HT1080 (cell line): ENCODE data around the gene PRRC2A. TPM values are rescaled to one million over a fixed set of nuclear protein-coding genes. Genes with fewer than 3 reads are reported as not detected.
A peak's percentile ranks its signal among the peaks of the same experiment; 100 is the strongest.

Experiments used
- DNase-seq: peaks from one replicate; pipeline ENCODE4 v3.0.0-alpha.2; 2015; ENCODE audit warnings: low read depth
- small RNA-seq: library from RNA; depleted of rRNA; stranded (forward); fragments of <200 nt; gene quantifications from one replicate; pipeline ENCODE3, GENCODE V24; 2014
- total RNA-seq: library from RNA; depleted of rRNA; stranded (reverse); fragments of >200 nt; shearing (Covaris generic); gene quantifications from 2 replicates; pipeline ENCODE4 v1.2.3, GENCODE V29; 2014; rRNA removed

Gene PRRC2A
- total RNA-seq, 1 experiment from 2014 or later = 115 TPM

GRCh38 chr6:31664790-31665500 lies 44.4 kb downstream of the PRRC2A start, which contains the start of gene GPANK1:
Gene GPANK1 (minus strand): TSS chr6:31664997. CDS start chr6:31664478, 519 bp downstream.
- peak; percentile 92 for DNase-seq

- DNase-seq = peak; percentile 98
Measured at GRCh38 chr6:31665501-31666336, 45.2 kb downstream of the PRRC2A start, which contains the start of gene CSNK2B. Gene CSNK2B (plus strand): TSS chr6:31666080. CDS start chr6:31666832, 752 bp downstream.

DNA sequence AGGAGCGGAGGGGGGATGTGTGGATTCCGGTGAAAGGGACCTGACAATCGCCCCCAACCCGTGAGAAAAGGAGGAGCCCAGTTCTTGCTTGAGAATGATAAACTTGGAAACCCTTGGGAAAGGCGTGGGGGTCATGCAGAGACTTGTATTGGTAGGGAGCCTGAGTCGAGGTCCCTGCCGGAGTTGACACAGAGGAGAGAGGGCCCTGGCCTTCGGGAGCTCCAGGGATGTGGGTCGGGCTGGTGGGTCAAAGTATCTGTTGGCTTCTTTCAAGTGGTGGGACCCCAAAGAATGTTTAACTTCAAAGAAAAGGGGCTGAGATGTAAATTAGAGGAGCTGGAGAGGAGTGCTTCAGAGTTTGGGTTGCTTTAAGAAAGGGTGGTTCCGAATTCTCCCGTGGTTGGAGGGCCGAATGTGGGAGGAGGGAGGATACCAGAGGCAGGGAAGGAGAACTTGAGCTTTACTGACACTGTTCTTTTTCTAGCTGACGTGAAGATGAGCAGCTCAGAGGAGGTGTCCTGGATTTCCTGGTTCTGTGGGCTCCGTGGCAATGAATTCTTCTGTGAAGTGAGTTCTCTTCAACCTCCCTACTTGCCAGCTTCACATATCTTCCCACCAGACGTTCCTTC lies 45.9 kb downstream of the PRRC2A start:
- no peak for DNase-seq

- no peak for DNase-seq
Measured at GRCh38 chr6:31669676-31670075, 49.2 kb downstream of the PRRC2A start, which contains the start of gene LY6G5B. Gene LY6G5B (plus strand): TSS chr6:31669976. CDS start chr6:31670951, 975 bp downstream.

DNA sequence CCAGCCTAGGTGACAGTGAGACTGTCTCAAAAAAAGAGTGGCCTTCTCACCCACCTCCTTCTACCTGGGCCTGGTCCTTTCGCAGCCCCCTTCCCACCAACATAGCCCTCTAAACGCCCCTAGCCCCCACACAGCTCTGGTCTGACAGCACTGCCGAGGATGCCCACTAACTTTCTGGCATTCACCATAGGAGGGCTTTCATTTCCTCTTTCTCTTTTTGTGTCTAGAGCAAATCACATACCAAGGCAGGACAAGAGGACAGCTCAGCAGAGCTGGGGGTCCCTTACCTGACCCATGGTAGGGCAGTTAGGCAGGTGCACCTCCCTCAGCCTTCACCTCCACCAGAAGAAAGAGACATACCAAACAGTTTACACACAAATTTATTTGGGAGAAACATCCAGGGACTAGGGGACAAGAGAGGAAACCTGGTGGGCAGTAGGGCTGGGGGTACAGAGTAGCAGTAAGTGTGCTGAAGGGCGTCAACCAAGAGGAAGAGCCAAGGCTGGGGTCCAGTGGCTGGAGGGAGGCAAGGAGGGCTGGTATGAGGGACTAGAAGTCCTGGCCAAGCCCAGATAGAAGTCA lies 55.9 kb downstream of the PRRC2A start:
- no peak for DNase-seq

- DNase-seq = no peak
Measured at GRCh38 chr6:31676904-31677303, 56.4 kb downstream of the PRRC2A start.

- DNase-seq = no peak
Measured at GRCh38 chr6:31677955-31678354, 57.4 kb downstream of the PRRC2A start.

DNA sequence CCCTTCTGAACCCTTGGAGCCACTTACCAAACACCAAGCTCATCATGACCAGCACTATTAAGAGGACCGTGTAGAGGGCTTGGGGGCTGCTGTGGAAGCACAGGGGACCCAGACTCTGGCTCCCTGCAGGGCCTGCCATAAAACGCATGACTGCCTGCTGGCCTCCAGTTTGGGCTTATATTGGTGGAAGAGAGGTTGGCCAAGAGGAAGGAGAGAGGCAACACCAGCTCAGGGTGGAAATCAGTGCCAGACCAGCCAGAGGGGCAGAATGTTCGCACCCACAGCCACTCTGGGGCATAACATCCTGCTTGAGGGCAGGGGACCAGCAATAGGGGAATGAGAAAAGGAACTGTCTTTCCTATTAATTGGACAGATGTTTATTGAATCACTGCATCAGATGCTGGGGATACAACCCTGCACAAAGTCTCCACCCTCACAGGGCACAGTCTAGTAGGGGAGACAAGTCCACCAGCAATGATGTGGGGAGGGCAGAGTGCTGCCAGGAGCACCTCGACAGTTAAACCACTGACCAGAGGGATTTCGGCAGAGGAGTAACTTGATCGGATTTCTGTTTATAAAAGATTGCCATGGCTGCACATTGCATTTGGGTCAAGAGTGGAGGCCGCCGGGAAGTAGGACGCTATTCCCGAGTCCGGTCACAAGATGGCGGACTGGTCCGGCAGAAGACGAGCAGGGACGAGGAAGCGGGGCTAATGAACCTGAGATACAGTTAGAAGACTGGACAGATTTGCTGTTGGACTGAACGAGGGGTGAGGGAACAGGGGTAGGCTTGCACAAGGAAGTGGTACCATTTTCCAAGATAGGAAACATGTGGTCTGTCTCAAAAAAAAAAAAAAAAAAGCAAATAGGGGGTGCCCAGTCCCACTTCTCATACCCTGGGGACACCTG lies 60.0 kb downstream of the PRRC2A start, which contains the start of gene LY6G5C:
Gene LY6G5C (minus strand): TSS at position 842 of the 909 bp plus-strand sequence. CDS start 694 bp downstream, at position 148.
- DNase-seq = peak; percentile 83

GRCh38 chr6:31681135-31681671 lies 60.7 kb downstream of the PRRC2A start:
- DNase-seq = no peak

- no peak for DNase-seq
Measured at GRCh38 chr6:31683591-31683990, 63.1 kb downstream of the PRRC2A start.

GRCh38 chr6:31686483-31686882 lies 66.0 kb downstream of the PRRC2A start:
- no peak for DNase-seq

DNA sequence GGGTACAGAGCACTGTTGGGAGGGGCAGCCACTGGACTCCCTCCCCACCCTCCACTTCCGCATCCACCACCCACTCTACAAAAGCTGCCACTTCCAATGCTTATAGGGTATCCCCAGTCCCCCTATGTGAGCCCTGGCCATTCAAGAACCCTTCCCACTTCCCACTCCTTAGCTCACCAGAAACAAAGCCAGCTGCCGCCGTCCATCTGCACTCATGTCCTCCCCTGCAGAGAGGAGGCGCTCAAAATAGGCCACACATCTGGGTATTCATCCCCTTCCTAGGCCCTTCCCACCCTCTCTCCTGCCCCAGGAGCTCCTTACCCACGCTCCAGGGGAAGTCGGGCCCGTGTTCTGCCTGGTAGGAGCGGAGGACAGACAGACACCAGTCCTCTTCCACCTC lies 66.8 kb downstream of the PRRC2A start:
- no peak for DNase-seq

Small RNAs within 50 kb of the gene (small RNA-seq; reads per million reads assigned to genes)
- gene MIR6832 (not detected), gene RF00019 (not detected), gene SNORA38 (25.5 reads per million, percentile 93 among the genes with 10 or more reads in this experiment), gene UQCRHP1 (not detected)

Other genes starting within 250 kb of the PRRC2A start
- 24.9 and 25.6 TPM in 2 replicates for gene MICA, start 217.1 kb upstream of the PRRC2A start, total RNA-seq
- not detected in 2 replicates for gene MICB, start 122.6 kb upstream of the PRRC2A start, total RNA-seq
- not detected in 2 replicates for gene MCCD1, start 91.8 kb upstream of the PRRC2A start, total RNA-seq
- 856 and 950 TPM in 2 replicates for gene DDX39B, start 78.7 kb upstream of the PRRC2A start, total RNA-seq
- gene ATP6V1G2, start 74.1 kb upstream of the PRRC2A start, total RNA-seq = 2.1 TPM in 2 replicates
- gene NFKBIL1, start 73.1 kb upstream of the PRRC2A start, total RNA-seq = 21.2 and 21.9 TPM in 2 replicates
- gene LTA, start 48.4 kb upstream of the PRRC2A start, total RNA-seq = not detected in 2 replicates
- gene TNF, start 45.1 kb upstream of the PRRC2A start, total RNA-seq = not detected in 2 replicates
- gene LTB, start 38.3 kb upstream of the PRRC2A start, total RNA-seq = not detected in 2 replicates
- gene LST1, start 34.4 kb upstream of the PRRC2A start, total RNA-seq = not detected in 2 replicates
- gene NCR3, start 27.7 kb upstream of the PRRC2A start, total RNA-seq = not detected in 2 replicates
- not detected in 2 replicates for gene AIF1, start 5.5 kb upstream of the PRRC2A start, total RNA-seq
- 196 and 211 TPM in 2 replicates for gene BAG6, start 31.9 kb downstream of the PRRC2A start, total RNA-seq
- gene APOM, start 35.2 kb downstream of the PRRC2A start, total RNA-seq = 1.8 and 2.5 TPM in 2 replicates
- gene C6orf47, start 40.1 kb downstream of the PRRC2A start, total RNA-seq = 21.8 and 22.8 TPM in 2 replicates
- gene GPANK1, start 44.3 kb downstream of the PRRC2A start, total RNA-seq = 37.5 and 38.5 TPM in 2 replicates
- 272 and 357 TPM in 2 replicates for gene CSNK2B, start 45.4 kb downstream of the PRRC2A start, total RNA-seq
- gene LY6G5B, start 49.3 kb downstream of the PRRC2A start, total RNA-seq = 0.88 and 2.6 TPM in 2 replicates
- 0.47 and 3.6 TPM in 2 replicates for gene LY6G5C, start 60.4 kb downstream of the PRRC2A start, total RNA-seq
- gene ABHD16A, start 82.6 kb downstream of the PRRC2A start, total RNA-seq = 21.6 and 26.5 TPM in 2 replicates
- gene LY6G6F, start 86.2 kb downstream of the PRRC2A start, total RNA-seq = not detected in 2 replicates
- not detected in 2 replicates for gene LY6G6D, start 94.6 kb downstream of the PRRC2A start, total RNA-seq
- gene LY6G6C, start 101.0 kb downstream of the PRRC2A start, total RNA-seq = not detected in 2 replicates
- not detected in 2 replicates for gene MPIG6B, start 102.7 kb downstream of the PRRC2A start, total RNA-seq
- gene DDAH2, start 108.6 kb downstream of the PRRC2A start, total RNA-seq = 36.0 and 36.2 TPM in 2 replicates
- gene CLIC1, start 115.8 kb downstream of the PRRC2A start, total RNA-seq = 1,383 and 1,400 TPM in 2 replicates
- gene MSH5, start 119.3 kb downstream of the PRRC2A start, total RNA-seq = 9.5 and 10.2 TPM in 2 replicates
- gene SAPCD1, start 141.9 kb downstream of the PRRC2A start, total RNA-seq = 0.64 and 3.5 TPM in 2 replicates
- gene VWA7, start 156.6 kb downstream of the PRRC2A start, total RNA-seq = 0.77 and 0.79 TPM in 2 replicates
- 63.0 and 76.4 TPM in 2 replicates for gene VARS1, start 175.0 kb downstream of the PRRC2A start, total RNA-seq
- 104 and 115 TPM in 2 replicates for gene LSM2, start 186.3 kb downstream of the PRRC2A start, total RNA-seq
- 0.73 and 1.3 TPM in 2 replicates for gene HSPA1L, start 194.6 kb downstream of the PRRC2A start, total RNA-seq
- 99.6 and 108 TPM in 2 replicates for gene HSPA1A, start 194.8 kb downstream of the PRRC2A start, total RNA-seq
- 134 and 135 TPM in 2 replicates for gene HSPA1B, start 207.0 kb downstream of the PRRC2A start, total RNA-seq
- gene NEU1, start 242.1 kb downstream of the PRRC2A start, total RNA-seq = 46.3 and 49.5 TPM in 2 replicates